Stimulated activated effector memory CD8-positive, alpha-beta T cell treated with anti-CD3 and anti-CD28 coated beads, Interleukin-12 subunit alpha, Interleukin-12 subunit beta, amount 100 ng/mL, for 72 hours (primary cell): ENCODE results near the gene SIGLEC14.

Experiments used
- ATAC-seq: fragments of 150-1000 bp; cut with Tn5 transposase; 2 replicates; pipeline ENCODE4 v1.10.0; 2021
- DNase-seq, 2 donors: peaks; one replicate each; pipeline ENCODE4 v3.0.0; 2021 to 2022; ENCODE audit warnings: low spot score in 2 of 2
- H3K27ac Mint-ChIP-seq: one replicate; pipeline ENCODE4 v1.8.0; 2022; ENCODE audit warnings: mild to moderate bottlenecking, mixed read lengths
- H3K36me3 Mint-ChIP-seq: one replicate; pipeline ENCODE4 v1.8.0; 2022; ENCODE audit warnings: mild to moderate bottlenecking, mixed read lengths
- H3K4me1 Mint-ChIP-seq: one replicate; pipeline ENCODE4 v1.8.0; 2022; ENCODE audit warnings: mixed read lengths
- H3K4me3 Mint-ChIP-seq: one replicate; pipeline ENCODE4 v1.8.0; 2022; ENCODE audit warnings: mild to moderate bottlenecking, mixed read lengths
- H3K9me3 Mint-ChIP-seq: one replicate; pipeline ENCODE4 v1.8.0; 2022; ENCODE audit warnings: mixed read lengths

Gene SIGLEC14

GRCh38 chr19:51607920-51608562 lies 38.6 kb downstream of the SIGLEC14 start:
- Mint-ChIP-seq H3K27ac (no peak overlapping the region), H3K4me1 (peaks cover 16% of the 10 kb centered on the region)
- ATAC-seq = no peak

GRCh38 chr19:51607077-51607476 lies 39.5 kb downstream of the SIGLEC14 start:
- H3K4me3 Mint-ChIP-seq = no peak overlapping the region
- H3K27ac Mint-ChIP-seq = no peak overlapping the region
- DNase-seq (no peak), ATAC-seq (peak; percentile 83)
- no peaks in the 10 kb centered on the region for H3K36me3 Mint-ChIP-seq
- H3K9me3 Mint-ChIP-seq = peaks cover 6% of the 10 kb centered on the region
- H3K4me1 Mint-ChIP-seq = peaks cover 16% of the 10 kb centered on the region

More at GRCh38 chr19:51607920-51608562, 38.6 kb downstream of the SIGLEC14 start:
- Mint-ChIP-seq H3K36me3 (no peaks in the 10 kb centered on the region), H3K4me3 (no peak overlapping the region), H3K9me3 (peaks cover 12% of the 10 kb centered on the region)
- peak in 1 of 2 donors; percentile 24 for DNase-seq

- H3K36me3 Mint-ChIP-seq = no peaks in the 10 kb centered on the region
- DNase-seq = no peak
- no peak for ATAC-seq
- no peak overlapping the region for H3K27ac Mint-ChIP-seq
- no peak overlapping the region for H3K4me3 Mint-ChIP-seq
- H3K9me3 Mint-ChIP-seq = peaks cover 2% of the 10 kb centered on the region
- peaks cover 7% of the 10 kb centered on the region for H3K4me1 Mint-ChIP-seq
Measured at GRCh38 chr19:51602189-51602854, 44.3 kb downstream of the SIGLEC14 start.

- no peak for DNase-seq
- H3K36me3 Mint-ChIP-seq = no peaks in the 10 kb centered on the region
- no peaks in the 10 kb centered on the region for H3K4me1 Mint-ChIP-seq
- H3K9me3 Mint-ChIP-seq = peaks cover 2% of the 10 kb centered on the region
- H3K27ac Mint-ChIP-seq = no peak overlapping the region
- ATAC-seq = peak; percentile 56
- H3K4me3 Mint-ChIP-seq = peak overlapping the region; percentile 42
Measured at GRCh38 chr19:51600940-51601580, 45.6 kb downstream of the SIGLEC14 start.

GRCh38 chr19:51599084-51599483 lies 47.5 kb downstream of the SIGLEC14 start:
- Mint-ChIP-seq H3K4me3 (no peak overlapping the region), H3K36me3 (peaks cover 9% of the 10 kb centered on the region), H3K4me1 (peaks cover 14% of the 10 kb centered on the region), H3K27ac (no peak overlapping the region), H3K9me3 (peaks cover 6% of the 10 kb centered on the region)
- DNase-seq (no peak), ATAC-seq (no peak)

GRCh38 chr19:51598159-51598915 lies 48.3 kb downstream of the SIGLEC14 start:
- ATAC-seq = no peak
- H3K9me3 Mint-ChIP-seq = peaks cover 5% of the 10 kb centered on the region
- no peak for DNase-seq
- H3K4me3 Mint-ChIP-seq = no peak overlapping the region
- peaks cover 22% of the 10 kb centered on the region for H3K4me1 Mint-ChIP-seq
- peaks cover 11% of the 10 kb centered on the region for H3K36me3 Mint-ChIP-seq
- H3K27ac Mint-ChIP-seq = no peak overlapping the region

- peak overlapping the region; percentile 87 for H3K27ac Mint-ChIP-seq
- peak overlapping the region; percentile 94 for H3K4me3 Mint-ChIP-seq
- peaks cover 25% of the 10 kb centered on the region for H3K4me1 Mint-ChIP-seq
- no peak for ATAC-seq
- no peak for DNase-seq
- H3K9me3 Mint-ChIP-seq = peaks cover 3% of the 10 kb centered on the region
- H3K36me3 Mint-ChIP-seq = peaks cover 11% of the 10 kb centered on the region
Measured at GRCh38 chr19:51595190-51596175, 51.1 kb downstream of the SIGLEC14 start.

- ATAC-seq = peak; percentile 4
- Mint-ChIP-seq H3K27ac (peak overlapping the region; percentile 87), H3K4me1 (peaks cover 25% of the 10 kb centered on the region), H3K9me3 (peaks cover 3% of the 10 kb centered on the region), H3K4me3 (peak overlapping the region; percentile 94), H3K36me3 (peaks cover 11% of the 10 kb centered on the region)
- DNase-seq = no peak
Measured at GRCh38 chr19:51594774-51595109, 51.9 kb downstream of the SIGLEC14 start.

- H3K4me1 Mint-ChIP-seq = peaks cover 25% of the 10 kb centered on the region
- peak overlapping the region; percentile 94 for H3K4me3 Mint-ChIP-seq
- H3K9me3 Mint-ChIP-seq = peaks cover 6% of the 10 kb centered on the region
- DNase-seq = peak; percentile 93 to 97
- H3K36me3 Mint-ChIP-seq = peaks cover 11% of the 10 kb centered on the region
- H3K27ac Mint-ChIP-seq = peak overlapping the region; percentile 87
- ATAC-seq = peak; percentile 99
Measured at GRCh38 chr19:51593969-51594773, 52.5 kb downstream of the SIGLEC14 start.

GRCh38 chr19:51593138-51593890 lies 53.3 kb downstream of the SIGLEC14 start:
- peaks cover 11% of the 10 kb centered on the region for H3K36me3 Mint-ChIP-seq
- no peak overlapping the region for H3K27ac Mint-ChIP-seq
- no peak for DNase-seq
- H3K4me3 Mint-ChIP-seq = peak overlapping the region; percentile 94
- H3K9me3 Mint-ChIP-seq = peaks cover 6% of the 10 kb centered on the region
- H3K4me1 Mint-ChIP-seq = peaks cover 25% of the 10 kb centered on the region
- no peak for ATAC-seq
